Measurements from ENCODE around the gene KCNQ1.

DNA sequence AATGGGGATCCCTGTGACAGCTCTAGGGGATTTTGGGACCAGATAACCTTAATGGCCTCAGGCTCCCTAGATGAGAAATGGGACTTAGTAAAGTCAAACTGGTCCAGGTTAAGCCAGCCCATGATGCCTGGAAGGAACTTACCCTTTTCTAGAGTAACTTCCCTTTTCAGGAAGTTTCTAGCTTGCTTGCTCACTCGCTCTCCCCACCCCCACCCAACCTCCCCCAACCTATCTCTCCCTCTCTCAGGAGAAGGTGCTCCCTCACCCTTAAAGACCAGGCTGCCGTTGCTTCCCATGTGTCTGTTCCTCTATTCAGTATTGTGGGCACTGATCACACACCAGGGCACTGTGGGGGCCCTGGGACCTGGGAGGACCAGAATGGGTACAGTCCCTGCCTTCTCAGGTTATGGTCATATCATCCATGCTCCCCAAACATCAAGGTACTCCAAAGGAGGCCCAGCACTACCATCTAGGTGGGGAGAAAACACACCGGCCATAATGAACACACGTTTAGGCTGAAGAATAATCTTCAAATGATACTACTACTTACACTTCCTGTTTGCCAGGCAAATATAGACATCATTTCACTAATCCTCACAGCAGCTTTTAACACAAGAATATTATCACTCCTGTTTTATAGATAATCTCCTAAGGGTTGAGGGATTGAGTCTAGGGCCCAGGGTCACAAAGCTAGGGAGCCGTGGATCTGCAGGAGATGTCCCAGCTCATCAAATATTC is 236.8 kb downstream of the KCNQ1 start:
- TF ChIP-seq ZNF768 (CRISPR knock-in tag; IDR thresholded peaks at IDR 0.05) (no peak), ZNF136 (CRISPR knock-in tag; IDR thresholded peaks at IDR 0.05; ENCODE audit: low read depth) (no peak), ZNF552 (CRISPR knock-in tag; IDR thresholded peaks at IDR 0.05; ENCODE audit: borderline replicate concordance) (no peak)

Measured in HepG2 (cell line).